ENCODE results near the gene ASTN2.
"Not testable (repeated sequence)": the region's sequence is repeated elsewhere in the genome, so short reads cannot be mapped to it uniquely, and the experiment has no call there.

Gene ASTN2

GRCh38 chr9:116460026-116460425, 954.8 kb downstream of the ASTN2 start:
- TF ChIP-seq CTCF (conservative IDR thresholded peaks at IDR 0.05) = no peak
- TF ChIP-seq ZFX (IDR thresholded peaks at IDR 0.05) = no peak

GRCh38 chr9:116459576-116459975, 955.3 kb downstream of the ASTN2 start:
- H3K27ac ChIP-seq = no peak overlapping the region
- TF ChIP-seq ZFX (IDR thresholded peaks at IDR 0.05) (no peak), CTCF (conservative IDR thresholded peaks at IDR 0.05) (no peak)

More at GRCh38 chr9:116460026-116460425, 954.8 kb downstream of the ASTN2 start:
- H3K27ac ChIP-seq = no peak overlapping the region

- no peak overlapping the region for H3K27ac ChIP-seq
- no peak for TF ChIP-seq CTCF (conservative IDR thresholded peaks at IDR 0.05)
- no peak for TF ChIP-seq ZFX (IDR thresholded peaks at IDR 0.05)
These were observed 958.3 kb downstream of the ASTN2 start for GRCh38 chr9:116456490-116457088.

- not testable (repeated sequence) for H3K27ac ChIP-seq
These were observed 960.3 kb downstream of the ASTN2 start for GRCh38 chr9:116454539-116454938.

- TF ChIP-seq CTCF (conservative IDR thresholded peaks at IDR 0.05) (no peak), ZFX (IDR thresholded peaks at IDR 0.05) (no peak)
- no peak overlapping the region for H3K27ac ChIP-seq
These were observed 961.1 kb downstream of the ASTN2 start for GRCh38 chr9:116453785-116454184.

- no peak overlapping the region for H3K27ac ChIP-seq
- no peak for TF ChIP-seq ZFX (IDR thresholded peaks at IDR 0.05)
These were observed 962.2 kb downstream of the ASTN2 start for GRCh38 chr9:116452634-116453033.

- no peak overlapping the region for H3K27ac ChIP-seq
- TF ChIP-seq CTCF (conservative IDR thresholded peaks at IDR 0.05) (no peak), ZFX (IDR thresholded peaks at IDR 0.05) (no peak)
These were observed 962.6 kb downstream of the ASTN2 start for GRCh38 chr9:116452227-116452626.

- no peak overlapping the region for H3K27ac ChIP-seq
- no peak for TF ChIP-seq CTCF (conservative IDR thresholded peaks at IDR 0.05)
- no peak for TF ChIP-seq ZFX (IDR thresholded peaks at IDR 0.05)
These were observed 963.2 kb downstream of the ASTN2 start for GRCh38 chr9:116451500-116452115.
